Loucy (cell line): Measurements from ENCODE around the gene BRD4.

Experiments
- EZH2phosphoT487 ChIP-seq: fragments of 200-600 bp; IDR thresholded peaks from 2 replicates; pipeline ENCODE4 v1.6.1; 2018; ENCODE audit warnings: antibody characterized with exemption, mild to moderate bottlenecking, moderate library complexity, borderline replicate concordance
- TF ChIP-seq, protein P1 (sequence below): fragments of 200-600 bp; sonication (generic); conservative IDR thresholded peaks from 2 replicates; pipeline ENCODE4 v1.5.1; 2014; ENCODE audit warnings: mild to moderate bottlenecking, antibody characterized with exemption, low read length

DNA sequence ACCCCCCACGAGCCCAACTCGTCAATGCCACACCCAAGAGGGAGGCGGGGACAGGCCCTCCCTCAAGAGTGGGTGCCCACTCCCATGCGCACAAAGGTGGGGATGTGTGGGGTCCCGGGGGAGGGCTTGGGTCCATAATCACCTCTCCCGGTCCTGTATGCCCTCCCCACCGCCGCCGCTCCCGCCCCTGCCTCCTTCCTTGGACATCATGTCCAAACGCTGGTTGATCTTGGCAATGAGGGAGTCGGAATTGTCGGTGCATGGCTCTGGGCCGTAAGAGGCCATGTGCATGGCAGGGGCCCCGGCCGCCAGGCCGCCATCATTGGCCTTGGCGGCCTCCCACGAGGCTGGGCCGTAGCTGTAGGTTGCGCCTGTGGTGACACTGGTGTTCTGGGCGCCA, 41.3 kb upstream of the BRD4 start:
- TF ChIP-seq, protein P1, sequence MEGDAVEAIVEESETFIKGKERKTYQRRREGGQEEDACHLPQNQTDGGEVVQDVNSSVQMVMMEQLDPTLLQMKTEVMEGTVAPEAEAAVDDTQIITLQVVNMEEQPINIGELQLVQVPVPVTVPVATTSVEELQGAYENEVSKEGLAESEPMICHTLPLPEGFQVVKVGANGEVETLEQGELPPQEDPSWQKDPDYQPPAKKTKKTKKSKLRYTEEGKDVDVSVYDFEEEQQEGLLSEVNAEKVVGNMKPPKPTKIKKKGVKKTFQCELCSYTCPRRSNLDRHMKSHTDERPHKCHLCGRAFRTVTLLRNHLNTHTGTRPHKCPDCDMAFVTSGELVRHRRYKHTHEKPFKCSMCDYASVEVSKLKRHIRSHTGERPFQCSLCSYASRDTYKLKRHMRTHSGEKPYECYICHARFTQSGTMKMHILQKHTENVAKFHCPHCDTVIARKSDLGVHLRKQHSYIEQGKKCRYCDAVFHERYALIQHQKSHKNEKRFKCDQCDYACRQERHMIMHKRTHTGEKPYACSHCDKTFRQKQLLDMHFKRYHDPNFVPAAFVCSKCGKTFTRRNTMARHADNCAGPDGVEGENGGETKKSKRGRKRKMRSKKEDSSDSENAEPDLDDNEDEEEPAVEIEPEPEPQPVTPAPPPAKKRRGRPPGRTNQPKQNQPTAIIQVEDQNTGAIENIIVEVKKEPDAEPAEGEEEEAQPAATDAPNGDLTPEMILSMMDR, result no peak
- no peak for TF ChIP-seq EZH2phosphoT487
